Mesothelial cell of epicardium (in vitro differentiated cells): ENCODE results near the gene CAPG. TPM values are rescaled to one million over a fixed set of nuclear protein-coding genes. Genes with fewer than 3 reads are reported as not detected.
"Not testable (repeated sequence)": the region's sequence is repeated elsewhere in the genome, so short reads cannot be mapped to it uniquely, and the experiment has no call there.

Experiments used
- DNase-seq, 2 experiments: peaks; one replicate each; pipeline ENCODE4 v3.0.0; 2021; ENCODE audit warnings: low spot score in 2 of 2; ENCODE audit not compliant: unreplicated experiment in 2 of 2
- H3K27ac Mint-ChIP-seq: 2 replicates; pipeline ENCODE4 v1.8.0; 2021; ENCODE audit warnings: mixed read lengths
- H3K27me3 Mint-ChIP-seq: 2 replicates; pipeline ENCODE4 v1.8.0; 2021; ENCODE audit warnings: low read depth, mixed read lengths
- H3K36me3 Mint-ChIP-seq: 2 replicates; pipeline ENCODE4 v1.8.0; 2021; ENCODE audit warnings: mixed read lengths
- H3K4me1 Mint-ChIP-seq: 2 replicates; pipeline ENCODE4 v1.8.0; 2021; ENCODE audit warnings: mixed read lengths
- H3K4me3 Mint-ChIP-seq: 2 replicates; pipeline ENCODE4 v1.8.0; 2021; ENCODE audit warnings: mild to moderate bottlenecking, moderate library complexity, mixed read lengths
- H3K9me3 Mint-ChIP-seq: 2 replicates; pipeline ENCODE4 v1.8.0; 2021; ENCODE audit warnings: mixed read lengths
- CTCF ChIP-seq: fragments of 200-600 bp; sonication (generic); IDR thresholded peaks from one replicate; pipeline ENCODE4 v1.5.0; 2021; ENCODE audit warnings: antibody characterized with exemption; ENCODE audit not compliant: unreplicated experiment
- total RNA-seq: library from RNA; stranded (reverse); gene quantifications from 3 replicates; pipeline ENCODE4 v1.2.1, GENCODE V29; 2021

CAPG gene
- total RNA-seq, 1 donor from 2014 or later, result 86.3 TPM

- peaks cover 28% of the 10 kb centered on the region for H3K4me1 Mint-ChIP-seq
Measured at GRCh38 chr2:85440729-85441128, 30.6 kb upstream of the CAPG start.

GRCh38 chr2:85439986-85440385 is 29.8 kb upstream of the CAPG start:
- Mint-ChIP-seq H3K27me3 (no peaks in the 10 kb centered on the region), H3K36me3 (no peaks in the 10 kb centered on the region), H3K27ac (no peak overlapping the region), H3K9me3 (no peaks in the 10 kb centered on the region), H3K4me3 (no peak overlapping the region), H3K4me1 (peaks cover 28% of the 10 kb centered on the region)
- no peak for TF ChIP-seq CTCF
- no peak for DNase-seq

More at GRCh38 chr2:85440729-85441128, 30.6 kb upstream of the CAPG start:
- Mint-ChIP-seq H3K36me3 (no peaks in the 10 kb centered on the region), H3K27ac (no peak overlapping the region), H3K9me3 (no peaks in the 10 kb centered on the region), H3K27me3 (no peaks in the 10 kb centered on the region), H3K4me3 (no peak overlapping the region)
- TF ChIP-seq CTCF, result no peak
- DNase-seq, result no peak

GRCh38 chr2:85439569-85439968 is 29.4 kb upstream of the CAPG start:
- H3K36me3 Mint-ChIP-seq, H3K27me3 Mint-ChIP-seq, DNase-seq, H3K27ac Mint-ChIP-seq, H3K4me3 Mint-ChIP-seq, H3K9me3 Mint-ChIP-seq: not testable (repeated sequence)
- H3K4me1 Mint-ChIP-seq, result peaks cover 26% of the 10 kb centered on the region

- H3K36me3 Mint-ChIP-seq, result no peaks in the 10 kb centered on the region
- H3K9me3 Mint-ChIP-seq, result no peaks in the 10 kb centered on the region
- no peak for DNase-seq
- no peak for TF ChIP-seq CTCF
- H3K27ac Mint-ChIP-seq, result peak overlapping the region; percentile 47
- H3K4me1 Mint-ChIP-seq, result peaks cover 26% of the 10 kb centered on the region
- no peaks in the 10 kb centered on the region for H3K27me3 Mint-ChIP-seq
- H3K4me3 Mint-ChIP-seq, result no peak overlapping the region
Measured at GRCh38 chr2:85439025-85439472, 28.9 kb upstream of the CAPG start.

- H3K27ac Mint-ChIP-seq, result peak overlapping the region; percentile 97
- H3K4me3 Mint-ChIP-seq, result peak overlapping the region; percentile 71
- no peaks in the 10 kb centered on the region for H3K27me3 Mint-ChIP-seq
- H3K36me3 Mint-ChIP-seq, result no peaks in the 10 kb centered on the region
- no peak for DNase-seq
- TF ChIP-seq CTCF, result no peak
- H3K4me1 Mint-ChIP-seq, result peaks cover 31% of the 10 kb centered on the region
- H3K9me3 Mint-ChIP-seq, result no peaks in the 10 kb centered on the region
Measured at GRCh38 chr2:85438201-85439024, 28.2 kb upstream of the CAPG start.

- Mint-ChIP-seq H3K4me3 (peak overlapping the region; percentile 71), H3K36me3 (no peaks in the 10 kb centered on the region), H3K27ac (peak overlapping the region; percentile 98), H3K27me3 (no peaks in the 10 kb centered on the region), H3K4me1 (peaks cover 32% of the 10 kb centered on the region), H3K9me3 (no peaks in the 10 kb centered on the region)
- no peak for TF ChIP-seq CTCF
- peak; percentile 56 to 82 for DNase-seq
Measured at GRCh38 chr2:85437488-85438200, 27.5 kb upstream of the CAPG start.
